ENCODE results near the gene KCNQ1OT1.

DNA sequence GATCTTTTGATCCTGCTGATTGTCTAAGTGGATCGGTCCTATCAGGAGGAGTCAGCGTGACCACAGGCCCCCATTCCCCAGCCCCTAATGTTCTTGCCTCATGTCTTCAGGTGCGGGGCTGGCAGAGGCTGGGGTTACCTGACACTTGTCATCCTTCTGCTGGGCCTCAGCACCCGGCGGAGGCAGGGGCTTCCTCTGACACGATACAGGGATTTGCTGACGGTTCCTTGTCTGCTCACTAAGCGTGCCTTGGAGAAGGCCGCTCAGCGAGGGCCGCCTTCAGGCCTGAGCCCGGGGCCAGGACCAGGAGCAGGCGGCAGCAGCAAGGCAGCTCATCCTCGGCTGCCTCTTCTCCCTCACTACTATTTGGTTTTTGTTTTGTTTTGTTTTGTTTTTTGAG is 45.7 kb upstream of the KCNQ1OT1 start:
- TF ChIP-seq, protein P1, sequence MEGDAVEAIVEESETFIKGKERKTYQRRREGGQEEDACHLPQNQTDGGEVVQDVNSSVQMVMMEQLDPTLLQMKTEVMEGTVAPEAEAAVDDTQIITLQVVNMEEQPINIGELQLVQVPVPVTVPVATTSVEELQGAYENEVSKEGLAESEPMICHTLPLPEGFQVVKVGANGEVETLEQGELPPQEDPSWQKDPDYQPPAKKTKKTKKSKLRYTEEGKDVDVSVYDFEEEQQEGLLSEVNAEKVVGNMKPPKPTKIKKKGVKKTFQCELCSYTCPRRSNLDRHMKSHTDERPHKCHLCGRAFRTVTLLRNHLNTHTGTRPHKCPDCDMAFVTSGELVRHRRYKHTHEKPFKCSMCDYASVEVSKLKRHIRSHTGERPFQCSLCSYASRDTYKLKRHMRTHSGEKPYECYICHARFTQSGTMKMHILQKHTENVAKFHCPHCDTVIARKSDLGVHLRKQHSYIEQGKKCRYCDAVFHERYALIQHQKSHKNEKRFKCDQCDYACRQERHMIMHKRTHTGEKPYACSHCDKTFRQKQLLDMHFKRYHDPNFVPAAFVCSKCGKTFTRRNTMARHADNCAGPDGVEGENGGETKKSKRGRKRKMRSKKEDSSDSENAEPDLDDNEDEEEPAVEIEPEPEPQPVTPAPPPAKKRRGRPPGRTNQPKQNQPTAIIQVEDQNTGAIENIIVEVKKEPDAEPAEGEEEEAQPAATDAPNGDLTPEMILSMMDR (IDR thresholded peaks at IDR 0.05) = no peak
- TF ChIP-seq, protein P2, sequence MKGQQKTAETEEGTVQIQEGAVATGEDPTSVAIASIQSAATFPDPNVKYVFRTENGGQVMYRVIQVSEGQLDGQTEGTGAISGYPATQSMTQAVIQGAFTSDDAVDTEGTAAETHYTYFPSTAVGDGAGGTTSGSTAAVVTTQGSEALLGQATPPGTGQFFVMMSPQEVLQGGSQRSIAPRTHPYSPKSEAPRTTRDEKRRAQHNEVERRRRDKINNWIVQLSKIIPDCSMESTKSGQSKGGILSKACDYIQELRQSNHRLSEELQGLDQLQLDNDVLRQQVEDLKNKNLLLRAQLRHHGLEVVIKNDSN (CRISPR knock-in tag; IDR thresholded peaks at IDR 0.05) = no peak
- TF ChIP-seq, protein P3, sequence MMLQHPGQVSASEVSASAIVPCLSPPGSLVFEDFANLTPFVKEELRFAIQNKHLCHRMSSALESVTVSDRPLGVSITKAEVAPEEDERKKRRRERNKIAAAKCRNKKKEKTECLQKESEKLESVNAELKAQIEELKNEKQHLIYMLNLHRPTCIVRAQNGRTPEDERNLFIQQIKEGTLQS (CRISPR knock-in tag; conservative IDR thresholded peaks at IDR 0.05) = no peak
- TF ChIP-seq, protein P4, sequence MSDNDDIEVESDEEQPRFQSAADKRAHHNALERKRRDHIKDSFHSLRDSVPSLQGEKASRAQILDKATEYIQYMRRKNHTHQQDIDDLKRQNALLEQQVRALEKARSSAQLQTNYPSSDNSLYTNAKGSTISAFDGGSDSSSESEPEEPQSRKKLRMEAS (CRISPR knock-in tag; IDR thresholded peaks at IDR 0.05) = no peak
- TF ChIP-seq, protein P5, sequence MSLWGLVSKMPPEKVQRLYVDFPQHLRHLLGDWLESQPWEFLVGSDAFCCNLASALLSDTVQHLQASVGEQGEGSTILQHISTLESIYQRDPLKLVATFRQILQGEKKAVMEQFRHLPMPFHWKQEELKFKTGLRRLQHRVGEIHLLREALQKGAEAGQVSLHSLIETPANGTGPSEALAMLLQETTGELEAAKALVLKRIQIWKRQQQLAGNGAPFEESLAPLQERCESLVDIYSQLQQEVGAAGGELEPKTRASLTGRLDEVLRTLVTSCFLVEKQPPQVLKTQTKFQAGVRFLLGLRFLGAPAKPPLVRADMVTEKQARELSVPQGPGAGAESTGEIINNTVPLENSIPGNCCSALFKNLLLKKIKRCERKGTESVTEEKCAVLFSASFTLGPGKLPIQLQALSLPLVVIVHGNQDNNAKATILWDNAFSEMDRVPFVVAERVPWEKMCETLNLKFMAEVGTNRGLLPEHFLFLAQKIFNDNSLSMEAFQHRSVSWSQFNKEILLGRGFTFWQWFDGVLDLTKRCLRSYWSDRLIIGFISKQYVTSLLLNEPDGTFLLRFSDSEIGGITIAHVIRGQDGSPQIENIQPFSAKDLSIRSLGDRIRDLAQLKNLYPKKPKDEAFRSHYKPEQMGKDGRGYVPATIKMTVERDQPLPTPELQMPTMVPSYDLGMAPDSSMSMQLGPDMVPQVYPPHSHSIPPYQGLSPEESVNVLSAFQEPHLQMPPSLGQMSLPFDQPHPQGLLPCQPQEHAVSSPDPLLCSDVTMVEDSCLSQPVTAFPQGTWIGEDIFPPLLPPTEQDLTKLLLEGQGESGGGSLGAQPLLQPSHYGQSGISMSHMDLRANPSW (CRISPR knock-in tag; conservative IDR thresholded peaks at IDR 0.05; ENCODE audit: low read depth) = no peak
- TF ChIP-seq CBFB (CRISPR knock-in tag; IDR thresholded peaks at IDR 0.05; ENCODE audit: low read depth) (no peak), JUN (CRISPR knock-in tag; IDR thresholded peaks at IDR 0.05) (no peak), NR1H2 (CRISPR knock-in tag; IDR thresholded peaks at IDR 0.05) (no peak), TCF7 (CRISPR knock-in tag; IDR thresholded peaks at IDR 0.05; ENCODE audit: low read depth) (no peak), MXD4 (CRISPR knock-in tag; IDR thresholded peaks at IDR 0.05; ENCODE audit: borderline replicate concordance) (no peak)
- TF ChIP-seq, protein P6, sequence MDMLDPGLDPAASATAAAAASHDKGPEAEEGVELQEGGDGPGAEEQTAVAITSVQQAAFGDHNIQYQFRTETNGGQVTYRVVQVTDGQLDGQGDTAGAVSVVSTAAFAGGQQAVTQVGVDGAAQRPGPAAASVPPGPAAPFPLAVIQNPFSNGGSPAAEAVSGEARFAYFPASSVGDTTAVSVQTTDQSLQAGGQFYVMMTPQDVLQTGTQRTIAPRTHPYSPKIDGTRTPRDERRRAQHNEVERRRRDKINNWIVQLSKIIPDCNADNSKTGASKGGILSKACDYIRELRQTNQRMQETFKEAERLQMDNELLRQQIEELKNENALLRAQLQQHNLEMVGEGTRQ (CRISPR knock-in tag; IDR thresholded peaks at IDR 0.05) = no peak
- TF ChIP-seq, protein P7, sequence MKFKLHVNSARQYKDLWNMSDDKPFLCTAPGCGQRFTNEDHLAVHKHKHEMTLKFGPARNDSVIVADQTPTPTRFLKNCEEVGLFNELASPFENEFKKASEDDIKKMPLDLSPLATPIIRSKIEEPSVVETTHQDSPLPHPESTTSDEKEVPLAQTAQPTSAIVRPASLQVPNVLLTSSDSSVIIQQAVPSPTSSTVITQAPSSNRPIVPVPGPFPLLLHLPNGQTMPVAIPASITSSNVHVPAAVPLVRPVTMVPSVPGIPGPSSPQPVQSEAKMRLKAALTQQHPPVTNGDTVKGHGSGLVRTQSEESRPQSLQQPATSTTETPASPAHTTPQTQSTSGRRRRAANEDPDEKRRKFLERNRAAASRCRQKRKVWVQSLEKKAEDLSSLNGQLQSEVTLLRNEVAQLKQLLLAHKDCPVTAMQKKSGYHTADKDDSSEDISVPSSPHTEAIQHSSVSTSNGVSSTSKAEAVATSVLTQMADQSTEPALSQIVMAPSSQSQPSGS (CRISPR knock-in tag; IDR thresholded peaks at IDR 0.05; ENCODE audit: borderline replicate concordance, low read depth) = no peak
